HG03460 (cell line): ENCODE measurements around the gene MYCBPAP.

Experiments
- ATAC-seq: cut with Tn5 transposase; IDR thresholded peaks from one replicate; pipeline ENCODE4 v1.9.1; 2021; ENCODE audit not compliant: unreplicated experiment

MYCBPAP gene

DNA sequence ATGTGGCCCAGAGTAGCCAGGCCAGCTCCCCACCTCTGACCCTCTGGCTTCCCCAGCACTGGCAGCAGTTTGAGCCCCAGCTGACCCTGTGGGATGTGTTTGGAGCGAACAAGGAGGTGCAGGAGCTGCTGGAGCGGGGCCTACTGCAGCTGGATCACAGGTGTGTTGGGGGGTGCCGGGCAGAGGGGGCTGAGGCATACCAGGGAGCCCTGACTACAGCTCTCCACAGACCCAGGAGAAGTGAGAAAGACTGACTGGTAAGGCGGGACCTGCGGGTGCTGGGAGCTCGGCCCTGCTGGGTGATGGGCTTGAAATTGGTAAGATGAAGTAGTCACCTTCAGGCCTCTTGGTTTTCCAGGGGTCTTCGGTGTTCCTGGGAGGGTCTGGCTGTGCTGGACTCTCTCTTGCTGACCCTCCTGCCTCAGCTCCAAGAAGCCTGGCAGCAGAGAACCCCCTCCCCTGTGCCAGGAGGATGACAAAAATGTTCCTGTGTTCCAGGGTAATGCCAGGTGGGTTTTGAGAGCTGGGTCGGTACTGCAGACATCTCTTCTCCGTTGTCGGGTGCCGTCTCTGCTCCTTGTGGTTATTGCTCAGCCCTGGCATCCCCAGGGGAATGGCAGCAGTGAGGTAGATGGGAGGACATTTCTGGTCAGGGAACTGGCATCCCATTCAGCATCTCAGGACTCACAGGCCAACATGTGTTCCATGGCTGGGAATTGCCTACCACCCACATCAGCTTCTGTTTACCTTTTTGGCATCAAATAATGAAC is 23.7 kb upstream of the MYCBPAP start:
- ATAC-seq: no peak

DNA sequence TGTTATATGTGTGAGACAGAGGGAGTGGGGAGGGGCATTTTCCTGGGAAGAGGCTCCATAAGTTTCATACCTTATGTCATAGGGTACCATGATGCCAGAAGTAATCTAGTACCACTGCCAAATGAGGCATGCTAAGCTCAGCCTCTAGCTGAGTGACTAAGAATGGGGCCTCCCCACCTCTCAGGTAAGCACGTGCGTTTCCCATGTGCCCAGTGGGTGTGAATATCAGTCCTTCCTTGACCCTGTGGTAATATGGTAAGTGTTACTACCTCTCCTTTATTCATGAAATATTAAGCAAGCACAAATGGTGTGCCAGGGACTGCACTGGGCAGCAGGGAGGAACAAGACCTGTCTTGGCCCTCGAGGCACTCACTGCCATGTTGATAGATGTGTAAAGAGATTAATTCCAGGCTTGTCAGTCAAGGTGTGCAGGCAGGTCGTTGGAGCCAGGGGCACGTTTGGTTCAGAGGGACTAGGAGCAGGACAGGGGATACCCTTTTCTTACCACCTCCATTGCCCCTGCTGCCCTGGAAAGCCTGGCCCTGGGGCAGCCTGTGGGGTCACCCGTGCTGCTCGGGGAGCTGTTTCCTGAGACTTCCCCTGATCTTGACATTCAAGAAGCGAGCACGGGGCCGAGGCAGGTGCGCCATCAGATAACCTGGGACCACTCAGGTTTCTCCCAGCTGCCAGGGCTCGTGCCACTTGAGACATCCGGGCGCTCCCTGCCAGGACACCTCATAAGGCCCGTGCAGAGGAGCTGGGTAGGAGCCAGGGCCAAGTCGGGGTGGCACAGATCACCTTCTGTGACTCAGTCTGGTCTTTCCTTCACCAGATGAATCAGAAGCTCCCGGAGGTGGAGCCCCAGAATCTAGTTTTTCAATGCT is 20.8 kb upstream of the MYCBPAP start:
- ATAC-seq: no peak

DNA sequence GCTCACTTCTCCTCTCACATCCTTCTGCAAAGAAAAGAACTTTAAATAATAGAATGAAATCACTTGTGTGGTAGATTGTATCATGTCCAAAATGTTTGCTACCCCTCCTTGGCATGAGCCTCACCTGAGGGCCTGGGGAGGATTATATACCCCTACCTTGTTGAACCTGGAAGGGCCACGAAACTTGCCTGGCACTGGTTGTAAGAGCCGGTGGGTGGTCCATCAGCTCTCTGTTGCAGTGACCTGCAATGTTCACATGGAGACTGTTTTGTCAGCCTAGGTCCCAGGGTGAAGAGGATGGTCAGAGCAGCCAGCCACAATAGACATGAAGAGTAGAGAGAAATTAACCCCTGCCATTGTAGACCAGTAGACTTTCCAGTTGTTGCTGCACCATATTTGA is 19.4 kb upstream of the MYCBPAP start:
- no peak for ATAC-seq

DNA sequence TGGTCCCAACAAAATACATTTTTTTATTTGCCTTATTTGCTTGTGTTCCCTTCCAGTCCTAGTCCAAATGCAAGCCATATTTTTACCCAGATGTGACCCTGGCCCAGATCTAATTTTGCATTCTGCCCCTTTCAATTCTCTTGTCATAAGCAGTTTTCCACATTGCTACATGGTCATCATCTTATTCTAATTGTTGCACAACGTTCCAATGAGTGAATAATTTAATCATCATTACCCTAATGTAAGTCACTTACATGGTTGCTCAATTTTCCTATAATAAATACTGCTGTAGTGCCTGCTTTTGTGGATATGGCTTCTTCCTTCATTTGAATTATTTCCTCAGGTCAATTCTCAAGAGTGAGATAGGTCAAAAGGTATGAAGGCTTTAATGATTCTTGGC is 16.7 kb upstream of the MYCBPAP start:
- no peak for ATAC-seq

DNA sequence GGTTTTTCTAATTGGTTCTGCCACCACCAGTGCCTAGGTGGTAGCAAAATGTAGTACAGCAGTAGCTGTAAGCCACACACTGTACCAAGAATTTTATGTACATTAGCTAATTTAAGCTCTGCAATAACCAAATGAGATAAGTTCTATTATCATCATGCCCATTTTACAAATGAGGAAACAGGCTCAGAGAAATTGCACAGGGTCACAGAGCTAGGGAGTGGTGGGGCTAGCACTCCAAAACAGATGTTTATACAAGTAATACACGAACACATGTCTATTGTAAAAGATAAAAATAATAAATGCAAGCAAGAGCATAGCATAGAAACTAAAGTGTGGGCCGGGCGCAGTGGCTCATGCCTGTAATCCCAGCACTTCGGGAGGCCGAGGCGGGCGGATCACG is 16.0 kb upstream of the MYCBPAP start:
- no peak for ATAC-seq

DNA sequence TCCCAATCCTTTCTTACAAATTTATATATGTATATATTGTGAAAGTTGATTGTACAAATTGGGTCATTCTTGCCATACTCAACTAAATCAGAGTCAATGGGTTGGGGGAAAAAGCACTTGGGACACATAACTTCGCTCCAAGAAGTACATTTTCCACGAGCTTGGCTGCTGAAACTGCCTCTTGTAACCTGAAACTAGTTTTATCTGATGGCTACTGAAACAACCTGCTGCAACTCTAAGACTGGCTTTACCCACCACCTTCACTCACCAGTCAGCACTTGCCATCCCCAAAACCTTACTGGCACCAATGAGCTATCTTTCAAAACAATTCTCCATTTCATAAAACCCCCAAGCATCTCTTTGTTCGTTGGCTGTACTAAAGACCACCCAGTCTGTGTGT is 14.5 kb upstream of the MYCBPAP start:
- ATAC-seq: no peak

DNA sequence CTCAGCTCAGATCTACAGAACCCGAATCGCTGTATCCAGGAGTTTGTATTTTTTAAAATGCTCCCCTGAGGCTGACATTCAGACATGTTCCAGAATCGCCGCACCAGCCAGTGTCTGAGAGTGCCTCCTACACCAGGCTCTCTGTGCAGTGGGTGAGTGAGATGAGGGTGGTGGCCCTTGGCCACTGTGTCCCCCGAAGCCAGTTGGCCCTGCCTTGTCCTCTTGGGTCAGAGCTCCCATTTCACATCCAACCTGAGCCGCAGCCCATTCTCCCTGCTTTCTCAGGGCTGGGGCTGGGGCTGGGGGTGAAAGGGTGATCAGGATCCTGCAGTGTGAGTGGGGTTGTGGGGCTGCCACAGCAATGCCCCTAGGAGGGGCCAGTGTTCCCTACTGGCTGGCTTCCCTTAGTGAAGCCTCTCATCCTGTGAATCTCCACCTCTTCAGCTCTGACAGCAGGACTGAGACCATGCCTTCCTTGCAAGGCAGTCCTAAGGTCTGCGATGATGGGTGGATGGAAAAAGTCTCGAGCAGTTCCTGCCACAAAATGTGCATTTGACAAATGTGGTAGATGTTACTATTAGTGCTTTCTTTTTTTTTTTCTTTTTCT is 12.9 kb upstream of the MYCBPAP start:
- ATAC-seq: no peak

DNA sequence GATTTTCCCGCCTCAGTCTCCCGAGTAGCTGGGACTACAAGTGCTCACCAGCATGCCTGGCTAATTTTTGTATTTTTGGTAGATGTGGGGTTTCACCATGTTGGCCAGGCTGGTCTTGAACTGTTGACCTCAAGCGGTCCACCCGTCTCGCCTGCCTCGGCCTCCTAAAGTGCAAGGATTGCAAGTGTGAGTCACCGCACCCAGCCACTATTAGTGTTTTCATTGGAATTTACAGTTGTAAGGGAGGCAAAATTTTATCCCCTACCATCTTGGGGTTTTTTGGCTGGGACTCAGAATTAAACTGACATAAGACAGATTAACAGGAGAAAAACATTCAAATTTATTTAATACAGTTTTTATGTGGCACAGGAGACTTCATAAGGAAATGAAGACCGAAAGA is 12.3 kb upstream of the MYCBPAP start:
- ATAC-seq: no peak

DNA sequence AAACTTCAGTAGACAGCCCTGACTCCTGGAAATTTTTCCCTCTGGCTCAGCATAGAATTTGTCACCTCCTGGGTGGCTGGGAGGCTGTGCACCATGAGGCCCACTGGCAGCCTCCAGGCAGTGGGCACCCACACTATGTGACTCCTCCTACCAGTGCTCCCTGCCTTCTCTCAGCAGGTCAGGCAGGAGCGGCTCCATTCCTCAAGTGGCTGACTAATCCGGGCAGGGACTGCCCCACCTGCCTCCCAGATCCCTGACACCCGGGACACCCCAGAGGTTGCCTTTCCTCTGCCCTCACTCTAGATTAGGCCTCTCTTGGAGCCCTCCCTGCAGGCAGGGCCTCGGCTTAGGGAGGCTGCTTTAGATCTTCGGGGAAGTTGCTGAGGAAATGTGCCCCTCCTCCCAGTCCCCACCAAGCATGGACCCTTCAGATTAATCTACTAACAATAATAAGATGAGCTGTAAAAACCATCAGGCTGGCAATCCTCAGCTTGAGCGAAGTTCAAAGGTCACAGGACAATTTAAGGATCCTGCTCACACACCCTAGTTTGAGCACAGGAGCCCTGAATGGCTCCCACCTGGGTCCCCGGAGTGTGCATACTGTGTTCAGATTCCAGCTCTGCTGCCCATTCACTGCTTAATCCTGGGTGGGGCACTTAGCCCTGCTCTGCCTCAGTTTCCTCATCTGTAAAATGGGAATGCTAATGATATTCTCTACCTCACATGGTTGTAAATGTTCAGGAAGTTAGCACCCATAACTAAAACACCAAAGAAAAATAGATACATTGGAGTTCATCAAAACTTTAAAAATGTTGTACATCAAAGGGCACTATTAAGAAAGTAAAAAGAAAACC is 10.0 kb upstream of the MYCBPAP start:
- no peak for ATAC-seq

DNA sequence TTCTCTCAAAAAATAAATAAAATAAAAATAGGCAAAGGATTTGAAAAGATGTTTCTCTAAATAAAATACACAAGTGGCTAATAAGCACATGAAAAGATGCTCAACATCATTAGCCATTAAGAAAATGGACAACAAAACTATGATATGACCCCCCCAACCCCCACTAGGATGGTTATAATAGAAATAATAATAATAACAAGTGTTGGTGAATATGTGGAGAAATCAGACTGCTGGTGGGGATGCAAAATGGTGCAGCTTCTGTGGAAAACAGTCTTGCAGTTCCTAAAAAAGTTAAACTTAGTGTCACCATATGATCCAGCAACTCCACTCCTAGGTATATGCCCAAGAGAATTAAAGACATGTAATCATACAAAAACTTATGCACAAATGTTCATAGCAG is 9.0 kb upstream of the MYCBPAP start:
- no peak for ATAC-seq

DNA sequence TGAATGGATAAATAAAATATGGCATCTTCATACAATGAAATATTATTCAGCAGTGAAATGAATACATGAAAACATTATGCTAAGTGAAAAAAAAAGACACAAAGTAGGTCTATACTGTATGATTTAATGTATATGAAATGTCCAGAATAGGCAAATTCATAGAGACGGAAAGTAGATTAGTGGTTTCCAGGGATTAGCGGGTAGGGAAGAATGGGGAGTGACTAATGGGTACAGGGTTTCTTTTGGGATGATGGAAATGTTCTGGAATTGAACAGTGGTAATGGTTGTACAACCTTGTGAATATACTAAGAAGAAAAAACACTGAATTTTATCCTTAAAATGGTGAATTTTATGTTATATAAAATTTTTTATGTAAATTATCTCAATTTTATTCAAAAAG is 8.5 kb upstream of the MYCBPAP start:
- ATAC-seq: no peak

DNA sequence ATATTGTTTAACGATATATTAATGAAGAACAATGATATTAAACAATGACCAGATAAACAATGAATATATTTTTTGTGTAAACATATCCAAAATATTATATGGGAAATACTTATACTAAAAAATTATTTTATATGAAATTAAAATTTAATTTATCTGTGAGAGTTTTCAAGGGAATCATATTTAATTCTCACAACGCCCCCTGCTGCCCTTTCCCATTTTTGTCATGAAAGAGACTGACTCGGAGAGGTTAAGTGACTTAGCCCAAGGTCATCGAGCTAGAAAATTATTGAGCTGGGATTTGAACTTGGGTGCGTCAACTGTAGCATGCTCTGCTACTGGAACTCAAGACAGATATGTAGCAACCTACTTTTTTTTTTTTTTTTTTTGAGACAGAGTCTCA is 7.2 kb upstream of the MYCBPAP start:
- no peak for ATAC-seq

DNA sequence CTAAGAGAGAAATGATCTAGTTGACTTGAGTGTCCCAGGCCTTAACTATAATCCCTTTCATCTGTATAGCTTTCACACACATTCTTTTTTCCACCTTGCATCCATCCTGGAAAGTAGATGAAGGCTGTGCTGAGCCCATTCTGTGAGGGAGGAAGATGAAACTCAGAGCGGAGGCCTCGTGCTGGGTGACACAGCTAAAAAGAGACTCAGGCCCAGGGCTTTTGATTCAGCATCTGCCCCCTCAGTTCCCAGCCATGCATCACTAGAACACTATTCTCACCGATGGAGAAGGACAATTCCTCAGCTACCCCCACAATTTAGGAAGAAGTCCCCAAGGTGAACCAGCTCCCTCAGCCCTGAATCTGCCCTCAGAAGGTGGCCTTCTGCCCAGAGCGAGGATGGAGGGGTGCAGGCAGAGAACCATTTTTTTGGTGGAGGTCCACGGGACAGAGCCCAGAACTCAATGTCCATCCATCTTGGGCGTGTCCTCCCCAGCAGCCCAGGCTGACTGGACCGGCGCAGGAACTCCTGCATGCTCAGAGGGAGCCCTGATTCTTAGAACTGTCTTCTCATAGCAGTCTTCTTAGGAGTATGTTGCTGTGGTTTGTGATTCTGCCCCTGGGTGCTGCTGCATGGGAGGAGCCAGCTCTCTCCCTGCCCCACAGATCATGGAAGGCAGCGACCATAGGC is 5.8 kb upstream of the MYCBPAP start:
- ATAC-seq: no peak

DNA sequence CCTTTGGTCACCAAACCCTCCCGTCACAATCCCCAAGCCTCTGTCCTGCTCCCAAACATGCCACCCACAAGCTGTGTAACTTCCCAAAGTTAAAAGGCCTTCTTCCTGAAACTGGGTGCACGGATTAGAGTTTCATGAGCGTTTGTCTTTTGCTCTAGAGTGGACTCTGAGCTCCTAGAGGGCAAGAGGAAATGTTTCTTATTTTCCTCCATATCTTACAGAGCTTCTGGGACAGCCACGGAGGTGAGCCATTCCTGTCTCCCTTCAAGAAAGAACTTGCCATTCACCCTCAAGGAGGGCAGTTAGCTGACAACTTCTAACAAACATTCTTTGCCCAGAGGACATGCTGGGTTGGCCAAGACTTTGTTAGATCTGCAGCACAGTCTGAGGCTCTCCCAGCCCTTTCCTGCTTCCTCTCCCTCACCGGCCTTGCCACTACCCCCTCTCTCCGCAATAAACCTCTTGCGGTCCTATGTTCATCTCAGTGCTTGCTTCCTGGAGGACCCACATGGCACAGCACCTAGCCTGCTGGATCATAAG is 2.6 kb upstream of the MYCBPAP start:
- no peak for ATAC-seq

DNA sequence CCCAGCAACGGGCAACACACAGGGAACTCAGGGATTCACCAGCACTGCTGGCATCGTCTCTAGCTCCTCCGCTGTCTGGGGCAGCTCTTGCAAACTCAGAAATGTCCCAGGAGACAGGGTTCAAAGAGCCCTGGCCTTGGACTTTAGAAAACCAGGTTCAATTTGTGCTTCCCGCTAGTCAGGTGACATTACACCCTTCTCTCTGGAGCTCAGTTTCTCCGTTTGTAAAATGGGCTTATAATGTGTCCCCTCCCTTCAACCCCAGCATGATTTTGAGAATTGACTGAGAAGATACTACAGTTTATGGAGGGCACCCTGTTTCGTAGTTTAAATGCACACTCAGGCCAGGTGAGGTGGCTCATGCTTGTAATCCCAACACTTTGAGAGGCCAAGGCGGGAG is 1.9 kb upstream of the MYCBPAP start:
- ATAC-seq: no peak

DNA sequence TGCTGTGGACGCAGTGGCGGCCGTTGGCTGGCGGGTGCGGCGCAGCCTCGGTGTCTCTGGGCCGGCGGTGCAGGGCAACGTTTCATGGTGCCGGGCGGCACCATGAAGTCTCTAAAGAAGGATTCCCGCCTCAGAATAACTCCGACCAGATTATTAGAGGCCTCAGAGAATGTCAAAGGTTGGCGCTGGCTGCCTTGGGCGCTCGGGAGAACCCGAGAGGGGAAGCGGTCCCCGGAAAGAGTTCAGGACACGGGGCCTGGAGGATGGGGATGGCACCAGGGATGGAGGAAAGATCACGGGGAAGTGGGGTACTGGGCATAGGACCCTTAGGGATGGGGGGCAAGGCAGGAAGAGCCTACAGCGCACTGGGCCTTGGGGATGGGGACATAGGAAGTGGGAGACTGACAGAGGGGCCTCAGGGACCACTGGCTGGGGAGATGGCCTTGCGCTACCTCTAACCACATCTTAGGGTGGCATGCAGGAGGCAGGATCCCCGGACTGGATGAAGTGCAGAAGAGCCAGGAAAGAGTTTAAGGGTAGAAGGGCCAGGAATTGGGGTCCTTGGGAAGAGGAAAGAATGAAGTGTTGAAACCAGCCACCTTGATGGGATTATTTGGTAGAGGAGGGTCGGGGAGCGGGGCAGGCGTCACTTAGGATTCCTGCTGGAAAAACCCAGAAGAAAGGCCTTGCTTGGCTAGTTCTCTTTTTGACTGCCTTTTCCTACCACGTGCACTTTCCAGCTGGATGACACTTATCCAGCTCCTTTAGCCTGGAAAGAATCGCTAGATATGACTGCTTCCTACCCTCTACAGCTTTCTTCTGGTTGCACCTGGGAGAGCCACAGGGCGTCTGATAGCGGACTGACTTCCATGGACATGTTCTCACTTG is 578 bp downstream of the MYCBPAP start:
- ATAC-seq: no peak

DNA sequence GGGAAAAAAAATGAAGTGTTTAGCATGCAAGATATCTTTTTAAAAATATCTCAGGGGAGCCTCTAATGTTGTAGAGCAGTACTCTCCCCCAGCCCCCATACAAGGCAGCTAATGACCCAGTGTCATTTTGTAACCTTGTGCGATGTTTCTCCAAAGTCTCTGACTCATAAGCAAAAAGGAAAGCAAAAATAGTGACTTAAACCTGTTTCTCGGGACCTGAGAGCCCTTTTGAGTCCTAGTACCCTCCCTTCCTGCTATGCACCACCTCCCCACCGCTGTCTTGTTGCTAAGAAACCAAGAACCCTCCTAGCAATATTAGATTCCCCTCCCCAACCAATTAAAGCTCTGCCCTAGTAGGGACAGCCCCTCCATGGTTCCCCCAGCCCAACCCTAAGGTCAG is 2.8 kb downstream of the MYCBPAP start:
- ATAC-seq: peak; percentile 71

DNA sequence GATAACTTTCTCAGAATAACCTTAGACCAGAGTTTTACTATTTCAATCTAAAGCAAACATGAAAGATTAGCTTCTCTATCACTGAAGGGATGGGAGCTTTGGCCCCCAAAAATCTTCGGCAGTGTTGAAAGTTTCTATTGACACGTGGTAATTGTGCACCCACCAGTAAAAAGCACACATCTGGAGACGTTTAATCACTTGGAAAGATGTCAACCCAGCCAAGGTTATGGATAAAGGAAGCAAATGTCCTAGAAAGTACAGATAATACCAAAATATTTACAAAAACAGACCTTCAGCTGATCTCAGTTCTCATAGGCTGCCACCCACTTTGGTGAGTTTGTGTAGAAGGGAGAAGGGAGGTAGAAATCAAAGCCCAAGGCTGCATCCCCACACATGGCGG is 5.3 kb downstream of the MYCBPAP start:
- no peak for ATAC-seq

DNA sequence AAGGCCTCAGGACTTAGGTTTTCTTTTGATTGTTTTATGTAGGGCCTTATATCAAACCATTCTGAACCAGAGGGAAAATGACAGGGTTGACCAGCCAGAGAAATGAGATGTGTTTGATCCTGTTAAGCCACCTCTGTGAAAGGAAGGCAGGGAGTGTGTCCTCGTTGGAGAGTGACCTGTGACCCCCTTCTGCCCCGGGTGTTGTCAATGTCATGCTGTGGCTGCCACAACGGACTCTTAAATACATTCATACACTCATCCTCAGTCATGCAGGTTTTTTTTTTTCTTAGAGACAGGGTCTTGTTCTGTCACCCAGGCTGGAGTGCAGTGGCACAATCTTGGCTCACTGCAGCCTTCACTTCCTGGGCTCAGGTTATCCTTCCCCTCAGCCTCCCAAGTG is 6.1 kb downstream of the MYCBPAP start:
- ATAC-seq: no peak
